ENCODE measurements around the gene EPS8L2.

EPS8L2 gene

DNA sequence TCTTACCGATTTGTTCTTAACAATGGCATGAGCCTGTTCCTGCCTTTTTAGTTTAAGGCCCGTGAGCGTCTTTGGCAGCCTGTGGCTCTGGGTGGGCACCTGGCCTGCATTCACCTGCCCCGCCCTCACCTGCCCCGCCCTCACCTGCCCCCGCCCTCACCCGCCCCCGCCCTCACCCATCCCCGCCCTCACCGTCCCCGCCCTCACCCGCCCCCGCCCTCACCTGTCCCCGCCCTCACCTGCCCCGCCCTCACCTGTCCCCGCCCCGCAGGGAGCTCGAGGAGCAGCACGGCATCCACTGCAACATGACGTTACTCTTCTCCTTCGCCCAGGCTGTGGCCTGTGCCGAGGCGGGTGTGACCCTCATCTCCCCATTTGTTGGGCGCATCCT, 57.0 kb downstream of the EPS8L2 start:
- DNase-seq: no peak

DNA sequence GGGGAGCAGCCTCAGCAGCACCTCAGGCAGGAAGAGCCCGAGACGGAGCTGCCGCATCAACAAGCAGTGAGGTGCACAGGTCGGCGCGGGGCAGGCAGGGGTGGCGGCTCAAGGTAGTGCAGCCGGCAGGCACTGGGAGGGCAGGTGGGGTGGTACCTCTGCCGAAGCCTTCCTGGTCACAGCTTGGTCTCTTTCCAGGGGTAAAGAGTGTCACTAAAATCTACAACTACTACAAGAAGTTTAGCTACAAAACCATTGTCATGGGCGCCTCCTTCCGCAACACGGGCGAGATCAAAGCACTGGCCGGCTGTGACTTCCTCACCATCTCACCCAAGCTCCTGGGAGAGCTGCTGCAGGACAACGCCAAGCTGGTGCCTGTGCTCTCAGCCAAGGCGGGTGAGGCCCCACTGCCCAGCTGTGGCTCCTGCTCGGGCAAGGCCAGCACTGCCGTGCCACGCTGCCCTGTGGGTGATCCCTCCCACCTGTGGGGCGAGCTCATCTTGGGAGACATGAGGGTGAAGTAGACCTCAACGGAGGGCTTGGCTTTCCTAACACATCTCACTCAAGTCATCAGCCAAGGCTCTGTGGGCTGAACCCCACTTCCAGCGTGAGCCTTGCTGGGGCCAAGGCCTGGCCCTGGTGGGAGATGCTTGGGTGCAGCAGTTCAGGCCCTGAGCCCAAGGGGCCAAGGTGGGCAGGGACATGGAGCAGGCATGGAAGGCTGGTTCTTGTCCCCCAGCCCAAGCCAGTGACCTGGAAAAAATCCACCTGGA, 57.7 kb downstream of the EPS8L2 start:
- peak in 1 of 14 donors; percentile 30 for DNase-seq

DNA sequence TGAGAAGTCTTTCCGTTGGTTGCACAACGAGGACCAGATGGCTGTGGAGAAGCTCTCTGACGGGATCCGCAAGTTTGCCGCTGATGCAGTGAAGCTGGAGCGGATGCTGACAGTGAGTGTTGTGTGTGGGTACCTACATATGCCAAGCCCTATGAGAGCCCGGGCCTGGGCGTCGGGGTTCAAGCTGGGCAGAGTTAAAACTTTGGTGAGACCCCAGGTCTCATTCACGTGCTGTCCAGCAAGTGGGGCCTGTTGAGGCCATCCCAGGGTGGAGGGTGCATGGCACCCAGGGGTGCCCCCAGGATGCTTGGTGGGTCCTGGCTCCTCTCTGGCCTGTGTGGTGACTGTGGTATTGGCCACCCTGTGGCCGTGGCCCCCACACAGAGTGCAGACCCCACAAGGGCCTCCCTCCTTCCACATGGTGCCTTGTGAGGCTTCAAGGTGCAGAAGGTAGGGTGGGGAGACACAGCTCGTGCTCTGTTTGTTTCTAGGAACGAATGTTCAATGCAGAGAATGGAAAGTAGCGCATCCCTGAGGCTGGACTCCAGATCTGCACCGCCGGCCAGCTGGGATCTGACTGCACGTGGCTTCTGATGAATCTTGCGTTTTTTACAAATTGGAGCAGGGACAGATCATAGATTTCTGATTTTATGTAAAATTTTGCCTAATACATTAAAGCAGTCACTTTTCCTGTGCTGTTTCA, 58.4 kb downstream of the EPS8L2 start:
- no peak for DNase-seq

- peak in 7 of 14 donors; percentile 18 to 53 (median 35) for DNase-seq
Measured at GRCh38 chr11:765025-765801, 59.2 kb downstream of the EPS8L2 start.

- no peak for DNase-seq
Measured at GRCh38 chr11:765802-766091, 59.7 kb downstream of the EPS8L2 start.

DNA sequence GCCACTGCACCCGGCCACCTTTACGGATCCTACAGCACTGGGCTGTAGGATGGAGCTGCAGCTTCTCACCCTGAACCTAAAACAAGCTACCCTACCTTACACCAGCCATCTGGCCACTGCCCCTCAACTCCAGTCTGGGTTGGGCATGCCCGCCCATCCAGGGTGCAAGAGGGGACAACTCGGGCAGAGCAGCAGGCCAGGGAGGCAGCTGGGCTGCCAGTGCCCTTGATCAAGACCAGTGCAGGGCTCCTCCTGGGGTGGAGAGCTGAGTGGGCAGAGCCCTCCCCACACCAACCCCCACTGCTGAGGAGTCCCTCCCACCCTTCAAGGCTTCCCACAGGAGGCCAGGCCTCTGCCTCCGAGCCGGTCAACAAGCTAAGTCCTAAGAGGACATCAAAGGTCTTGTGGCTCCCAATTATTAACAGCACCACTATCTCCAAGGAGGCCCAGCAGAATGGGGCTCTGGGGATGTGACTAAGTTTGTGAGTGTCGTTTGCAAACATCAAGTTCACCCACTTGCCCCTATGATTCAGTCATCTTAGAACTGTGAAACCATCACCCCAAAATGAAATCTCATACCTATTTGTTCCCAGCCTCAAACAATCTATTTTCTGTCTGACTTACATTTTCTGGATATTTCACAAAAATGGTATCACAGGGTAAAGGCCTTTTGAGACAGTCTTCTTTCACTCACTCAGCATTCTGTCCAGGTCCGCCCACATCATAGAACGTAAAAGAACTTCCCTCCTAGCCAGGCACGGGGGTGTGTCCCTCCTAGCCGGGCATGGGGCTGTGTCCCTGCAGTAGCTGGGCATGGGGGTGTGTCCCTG, 60.3 kb downstream of the EPS8L2 start:
- DNase-seq: no peak

DNA sequence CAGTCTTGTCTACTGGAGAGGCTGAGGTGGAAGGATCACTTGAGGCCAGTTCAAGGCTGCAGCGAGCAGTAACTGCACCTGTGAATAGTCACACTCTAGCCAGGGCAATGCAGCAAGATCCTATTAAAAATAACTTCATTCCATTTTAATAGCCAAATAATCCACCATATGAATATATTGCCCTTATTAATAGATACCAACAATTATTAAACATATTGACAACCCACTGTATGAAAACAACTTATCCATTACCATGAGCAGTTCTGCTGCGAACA, 60.8 kb downstream of the EPS8L2 start:
- no peak for DNase-seq

DNA sequence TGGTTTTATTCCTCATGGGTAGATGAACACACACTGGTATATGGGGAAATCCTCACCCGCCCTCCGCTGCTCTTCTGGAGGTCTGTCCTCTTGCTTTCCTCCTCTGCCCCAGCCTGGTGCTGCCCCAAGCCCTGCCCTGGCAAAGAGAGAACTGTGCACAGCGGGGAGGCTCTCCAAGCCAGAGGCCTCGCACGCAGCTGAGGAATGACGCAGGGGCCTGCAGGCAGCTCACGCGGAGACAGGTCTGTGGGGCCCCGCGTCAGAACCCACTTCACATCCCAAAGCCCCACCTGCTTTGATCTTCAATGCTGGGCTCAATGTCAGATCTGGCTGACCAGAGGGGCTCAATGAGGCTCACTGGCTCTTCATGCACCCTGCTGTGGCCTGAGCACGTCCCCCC, 61.2 kb downstream of the EPS8L2 start:
- no peak for DNase-seq

GRCh38 chr11:769887-770641, 64.0 kb downstream of the EPS8L2 start:
- no peak for DNase-seq

DNA sequence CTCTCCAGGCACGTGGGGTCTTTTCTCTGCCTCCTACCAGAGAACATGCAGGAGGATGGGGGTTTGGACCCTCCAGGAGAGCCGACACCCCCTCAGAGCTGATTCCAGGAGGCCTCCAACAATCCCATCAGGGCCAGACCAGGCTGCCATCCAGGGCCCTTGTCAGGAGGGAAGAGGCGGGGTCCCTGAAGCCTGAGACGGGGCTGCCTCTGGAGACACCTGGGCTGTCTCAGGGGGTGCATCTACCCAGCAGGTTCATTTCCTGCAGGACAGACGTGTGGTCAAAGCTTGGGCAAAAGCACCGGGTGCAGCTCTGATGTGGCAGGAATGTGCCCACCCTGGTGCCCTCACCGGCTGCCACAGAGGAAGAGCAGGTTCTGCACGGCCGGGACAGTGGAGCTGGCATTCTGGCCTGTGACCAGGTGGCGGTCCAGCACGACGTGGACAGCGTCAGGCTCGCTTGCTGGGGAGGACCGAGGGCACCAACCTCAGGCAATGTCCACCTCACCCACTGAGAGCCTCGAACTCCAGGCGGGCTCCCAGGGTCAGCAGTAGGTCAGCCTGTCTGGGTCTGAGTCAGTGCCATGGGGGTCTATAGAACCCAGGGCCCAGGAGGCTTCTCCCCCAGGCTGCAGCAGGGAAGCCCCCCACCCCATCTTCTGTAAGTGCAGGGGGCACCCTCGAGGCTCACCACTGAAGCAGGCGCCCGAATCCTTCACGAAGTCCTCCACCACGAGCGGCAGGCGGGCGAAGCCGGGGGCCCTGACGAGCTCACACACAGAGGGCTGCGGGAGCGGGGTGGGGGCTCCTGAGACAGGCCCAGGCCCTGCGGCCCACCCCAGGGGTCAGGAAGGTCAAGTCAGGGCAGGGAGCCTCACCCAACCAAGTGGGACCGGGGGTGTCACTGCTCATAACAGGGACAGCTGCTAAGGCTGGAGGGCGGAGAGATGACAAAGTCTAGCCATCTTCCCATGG, 64.9 kb downstream of the EPS8L2 start:
- DNase-seq: no peak

- no peak for DNase-seq
Measured at GRCh38 chr11:771617-772204, 65.7 kb downstream of the EPS8L2 start.

DNA sequence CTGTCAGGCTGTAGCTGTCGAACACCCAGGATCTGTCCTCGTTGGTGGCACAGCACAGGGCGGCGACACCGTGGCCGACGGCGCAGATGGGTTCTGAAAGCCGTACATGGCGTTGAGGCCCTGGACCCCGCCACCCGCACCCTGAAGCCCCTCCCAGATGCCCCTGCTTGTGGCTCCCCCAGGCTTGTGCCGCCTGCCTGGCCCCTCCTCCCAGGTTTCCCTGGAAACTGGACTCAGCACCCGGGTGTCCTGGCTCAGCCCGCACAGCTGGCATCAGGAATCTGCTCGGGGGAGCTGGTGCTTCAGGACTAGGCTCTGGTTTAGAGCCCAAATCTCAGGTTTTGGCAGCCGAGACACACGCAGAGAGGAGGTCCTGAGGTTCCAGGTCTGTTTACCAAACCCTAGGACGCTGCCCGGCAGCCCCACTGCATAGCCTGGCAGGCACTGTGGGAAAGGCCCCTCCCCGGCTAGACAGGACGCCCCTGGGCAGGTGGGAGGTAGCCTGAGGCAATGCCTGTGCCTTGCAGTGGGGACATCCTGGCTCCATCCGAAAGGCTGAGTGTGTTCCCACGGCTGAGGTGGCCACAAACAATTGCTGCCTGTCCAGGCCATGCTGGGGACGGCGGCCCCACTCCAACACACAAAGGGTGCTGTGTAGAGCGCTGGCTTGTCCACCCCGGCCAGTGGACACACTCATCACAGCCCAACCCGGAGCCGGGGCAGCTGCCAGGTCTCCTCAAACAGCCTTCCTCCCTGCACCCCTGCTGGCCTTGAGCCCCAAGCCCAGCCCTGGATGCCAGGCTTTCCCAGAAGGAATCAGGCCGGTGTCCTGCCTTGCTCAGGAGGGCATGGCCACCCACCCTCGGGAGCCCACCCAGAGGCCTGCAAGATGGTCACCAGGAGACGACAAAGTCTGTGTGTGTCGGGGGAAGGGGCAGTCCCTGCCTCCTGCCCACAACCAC, 66.7 kb downstream of the EPS8L2 start:
- DNase-seq: peak in 13 of 14 donors; percentile 64 to 97 (median 86)

- DNase-seq: no peak
Measured at GRCh38 chr11:773425-773824, 67.4 kb downstream of the EPS8L2 start.

DNA sequence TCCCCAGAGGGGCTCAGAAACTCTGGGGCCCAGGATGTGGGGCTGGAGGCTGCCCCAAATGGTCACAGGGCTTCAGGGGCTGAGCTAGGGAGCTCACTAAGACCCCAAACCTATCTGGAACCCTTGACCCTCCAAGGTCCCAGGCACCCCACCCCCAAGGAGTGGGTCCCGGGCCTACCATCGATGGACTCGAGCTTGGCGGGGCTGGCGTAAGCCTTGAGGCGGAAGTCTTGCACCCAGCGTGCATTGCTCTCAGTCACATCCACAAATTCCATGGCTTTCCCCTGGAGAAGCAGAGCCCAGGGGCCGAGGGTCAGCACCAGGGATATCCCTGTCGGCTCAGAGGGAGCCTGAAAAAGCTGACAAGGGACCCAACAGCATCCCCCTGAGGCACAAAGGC, 67.8 kb downstream of the EPS8L2 start:
- DNase-seq: no peak

DNA sequence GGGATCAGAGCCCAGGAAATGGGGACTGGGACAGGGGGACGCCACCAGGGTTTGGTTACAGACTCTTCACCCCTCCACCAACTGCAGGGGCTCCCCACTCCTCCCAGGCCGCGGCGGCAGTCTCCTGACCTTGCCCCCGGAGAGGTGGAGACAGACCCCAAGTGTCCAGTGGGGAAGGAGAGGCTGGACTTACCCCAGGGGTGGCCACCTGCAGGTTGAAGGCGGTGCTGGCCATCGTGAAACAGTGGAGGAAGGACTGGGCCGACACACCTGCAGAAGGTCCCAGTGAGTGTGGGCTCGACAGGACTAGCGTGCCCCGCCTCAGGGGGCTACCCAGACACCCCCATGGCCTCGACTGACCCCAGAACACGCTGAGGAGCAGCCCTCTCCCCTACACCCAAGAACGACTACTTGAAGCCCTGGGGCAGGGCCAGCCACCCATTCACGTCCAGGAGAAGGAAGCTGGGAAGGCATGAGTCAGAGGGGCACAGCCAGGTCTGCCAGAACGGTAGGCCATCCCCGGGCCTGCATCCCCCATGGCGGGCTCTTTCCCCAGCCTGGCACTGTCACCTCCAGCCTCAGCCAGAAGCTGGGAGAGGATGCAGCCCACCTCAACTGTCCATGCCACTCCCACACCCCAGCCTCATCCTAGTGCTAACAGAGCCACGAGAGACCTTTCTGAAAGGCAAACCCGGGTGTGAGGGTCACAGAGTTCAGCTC, 69.0 kb downstream of the EPS8L2 start:
- peak in 1 of 14 donors; percentile 78 for DNase-seq

- DNase-seq: no peak
Measured at GRCh38 chr11:776263-776560, 70.2 kb downstream of the EPS8L2 start.

DNA sequence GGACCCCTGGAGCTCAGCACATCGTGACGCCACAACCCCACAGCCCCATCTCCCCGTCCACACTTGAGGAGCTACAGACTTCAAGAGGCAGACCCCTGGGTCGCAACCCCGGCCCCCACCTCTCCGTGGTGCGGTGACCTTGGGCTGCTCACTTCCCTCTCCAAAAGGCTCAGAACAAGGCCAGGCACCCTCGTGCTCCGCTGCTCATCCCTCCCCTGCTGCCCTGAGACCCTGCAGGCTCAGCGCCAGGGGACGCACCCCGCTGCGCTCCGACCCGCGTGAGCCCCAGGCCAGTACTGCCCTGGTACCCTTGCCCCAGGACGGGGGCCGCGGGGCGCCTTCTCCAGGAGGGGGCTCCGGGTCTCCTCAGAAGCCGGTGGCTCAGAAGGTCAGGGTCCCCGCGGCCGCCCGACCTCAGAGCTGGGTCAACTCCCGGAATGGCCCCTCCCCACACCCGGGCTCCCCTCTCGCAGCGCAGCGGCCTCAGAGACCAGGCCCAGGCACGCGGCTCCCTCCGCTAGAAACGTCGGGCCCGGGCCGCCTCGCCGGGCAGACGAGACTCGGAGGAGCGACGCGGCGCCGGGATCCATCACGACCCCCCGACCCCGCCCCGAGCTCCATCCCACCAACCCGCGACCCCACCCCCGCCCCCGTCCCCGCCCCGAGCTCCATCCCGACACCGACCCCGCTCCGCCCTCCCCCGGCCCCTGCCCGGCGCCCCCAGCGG, 70.7 kb downstream of the EPS8L2 start:
- DNase-seq: no peak

All from C1 segment of cervical spinal cord (tissue), 14 donors.